ENCODE results near the gene LIPF. TPM values are rescaled to one million over a fixed set of nuclear protein-coding genes. Genes with fewer than 3 reads are reported as not detected.
A peak's percentile ranks its signal among the peaks of the same experiment; 100 is the strongest.
"Not testable (repeated sequence)": the region's sequence is repeated elsewhere in the genome, so short reads cannot be mapped to it uniquely, and the experiment has no call there.

LIPF gene
- total and polyA plus RNA-seq, 9 donors, result 0.16 to 0.79 TPM; not detected in 7

DNA sequence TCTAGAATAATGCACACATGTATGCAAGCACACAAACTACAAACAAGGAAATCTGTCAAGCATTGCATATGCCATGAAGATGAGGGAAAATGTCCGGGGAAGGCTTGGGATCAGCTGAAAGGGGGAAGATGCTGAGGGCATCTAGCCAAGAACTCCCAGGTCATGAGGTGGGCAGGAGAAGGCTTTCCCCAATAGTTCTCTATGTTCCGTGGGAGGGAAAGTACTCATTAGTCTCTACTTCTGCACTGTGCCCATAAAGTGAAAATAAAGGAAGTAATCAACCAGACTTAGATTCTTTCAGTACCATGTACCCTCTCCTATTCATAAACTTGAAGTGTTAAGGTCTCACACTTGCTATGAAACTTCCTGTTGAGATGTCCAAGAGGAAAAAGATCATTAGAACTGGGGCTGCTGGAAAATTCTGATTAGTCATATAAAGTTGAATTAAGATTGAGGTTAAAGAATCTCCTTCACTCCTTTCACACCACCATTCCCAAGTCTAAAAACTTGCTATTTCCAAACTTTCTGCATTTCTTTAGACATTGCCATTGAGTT lies 17.1 kb upstream of the LIPF start:
- Histone ChIP-seq H3K9me3 (replicated peaks; ENCODE audit: control insufficient read depth, low read depth, low read length) (no peaks in the 10 kb centered on the region), H3K4me3 (ENCODE audit: low read length) (no peak overlapping the region), H3K27ac (ENCODE audit: low read length) (no peak overlapping the region), H3K36me3 (ENCODE audit: control insufficient read depth, insufficient read depth, low read length) (no peaks in the 10 kb centered on the region), H3K4me1 (ENCODE audit: control insufficient read depth, insufficient read depth, low read length) (no peaks in the 10 kb centered on the region), H3K27me3 (ENCODE audit: control insufficient read depth, insufficient read depth, low read length) (no peaks in the 10 kb centered on the region)
- no peak for DNase-seq
- WGBS (ENCODE audit: insufficient coverage), result 80% methylated on average over 1 of the region's 2 CpGs

DNA sequence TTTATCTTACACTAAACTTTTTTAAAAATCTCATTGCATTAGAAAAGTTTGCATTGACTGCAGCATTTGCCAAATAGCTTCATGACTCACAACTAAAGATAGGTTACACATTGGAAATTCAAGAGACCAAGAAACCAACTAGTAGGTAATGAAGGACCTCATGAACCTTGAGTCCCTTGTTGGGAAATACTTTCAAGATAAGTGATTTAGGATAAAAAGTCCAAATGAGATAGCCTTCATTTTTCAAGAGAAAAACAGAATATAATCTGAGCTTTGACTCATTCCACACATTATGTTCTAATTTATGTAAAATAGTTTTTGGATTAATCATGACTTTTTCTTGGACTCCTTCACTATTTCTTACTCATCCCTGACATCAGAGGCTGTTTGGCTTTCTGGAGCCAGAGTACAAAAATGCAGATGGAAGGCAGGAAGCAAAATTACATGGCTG lies 13.1 kb upstream of the LIPF start:
- Histone ChIP-seq H3K27me3 (ENCODE audit: control insufficient read depth, insufficient read depth, low read length) (no peaks in the 10 kb centered on the region), H3K4me1 (ENCODE audit: control insufficient read depth, insufficient read depth, low read length) (no peaks in the 10 kb centered on the region), H3K4me3 (ENCODE audit: low read length) (no peak overlapping the region), H3K9me3 (replicated peaks; ENCODE audit: control insufficient read depth, low read depth, low read length) (no peaks in the 10 kb centered on the region), H3K27ac (ENCODE audit: low read length) (no peak overlapping the region), H3K36me3 (ENCODE audit: control insufficient read depth, insufficient read depth, low read length) (no peaks in the 10 kb centered on the region)
- peak; percentile 75 for DNase-seq

DNA sequence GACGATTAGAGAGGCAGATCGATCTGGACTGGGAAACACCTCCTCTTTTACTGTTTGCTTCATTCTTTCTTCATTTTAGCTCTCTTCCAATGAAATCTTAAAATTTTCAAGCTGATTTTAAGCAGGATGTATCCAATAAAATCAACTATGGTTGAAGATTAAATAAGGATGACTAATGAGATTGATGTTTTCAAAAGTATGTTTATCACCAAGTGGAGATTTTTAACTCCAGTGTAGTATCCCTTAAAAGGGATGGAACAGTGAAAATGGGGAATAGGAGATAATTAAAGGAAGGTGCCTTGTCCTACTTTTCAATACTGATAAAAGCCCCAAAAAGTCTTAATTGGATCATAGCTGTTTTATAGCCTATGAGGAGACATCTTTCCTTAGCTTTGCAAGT lies 11.6 kb upstream of the LIPF start:
- no CpG with 5 or more reads among the region's 2 CpGs for WGBS (ENCODE audit: insufficient coverage)
- Histone ChIP-seq H3K27me3 (ENCODE audit: control insufficient read depth, insufficient read depth, low read length) (no peaks in the 10 kb centered on the region), H3K9me3 (replicated peaks; ENCODE audit: control insufficient read depth, low read depth, low read length) (no peaks in the 10 kb centered on the region), H3K4me3 (ENCODE audit: low read length) (no peak overlapping the region), H3K27ac (ENCODE audit: low read length) (no peak overlapping the region), H3K4me1 (ENCODE audit: control insufficient read depth, insufficient read depth, low read length) (no peaks in the 10 kb centered on the region), H3K36me3 (ENCODE audit: control insufficient read depth, insufficient read depth, low read length) (no peaks in the 10 kb centered on the region)
- no peak for DNase-seq

DNA sequence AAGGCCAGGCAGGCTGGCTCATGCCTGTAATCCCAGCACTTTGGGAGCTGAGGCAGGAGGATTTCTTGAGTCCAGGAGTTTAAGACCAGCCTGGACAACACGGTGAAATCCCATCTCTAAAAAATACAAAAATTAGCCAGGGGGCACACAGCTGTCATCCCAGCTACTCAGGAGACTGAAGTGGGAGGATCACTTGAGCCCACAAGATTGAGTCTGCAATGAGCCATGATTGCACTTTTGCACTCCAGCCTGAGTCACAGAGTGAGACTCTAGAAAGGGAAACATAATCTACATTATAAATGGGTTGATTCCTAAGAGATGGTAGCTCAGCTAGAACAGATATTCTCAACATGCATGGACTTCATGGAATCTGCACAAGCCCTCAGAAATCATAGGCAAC lies 6.3 kb upstream of the LIPF start:
- Histone ChIP-seq H3K4me1 (ENCODE audit: control insufficient read depth, insufficient read depth, low read length) (no peaks in the 10 kb centered on the region), H3K4me3 (ENCODE audit: low read length) (no peak overlapping the region), H3K9me3 (replicated peaks; ENCODE audit: control insufficient read depth, low read depth, low read length) (no peaks in the 10 kb centered on the region), H3K27ac (ENCODE audit: low read length) (no peak overlapping the region), H3K27me3 (ENCODE audit: control insufficient read depth, insufficient read depth, low read length) (no peaks in the 10 kb centered on the region), H3K36me3 (ENCODE audit: control insufficient read depth, insufficient read depth, low read length) (no peaks in the 10 kb centered on the region)
- WGBS (ENCODE audit: insufficient coverage), result no CpG with 5 or more reads among the region's 1 CpG
- DNase-seq, result no peak

DNA sequence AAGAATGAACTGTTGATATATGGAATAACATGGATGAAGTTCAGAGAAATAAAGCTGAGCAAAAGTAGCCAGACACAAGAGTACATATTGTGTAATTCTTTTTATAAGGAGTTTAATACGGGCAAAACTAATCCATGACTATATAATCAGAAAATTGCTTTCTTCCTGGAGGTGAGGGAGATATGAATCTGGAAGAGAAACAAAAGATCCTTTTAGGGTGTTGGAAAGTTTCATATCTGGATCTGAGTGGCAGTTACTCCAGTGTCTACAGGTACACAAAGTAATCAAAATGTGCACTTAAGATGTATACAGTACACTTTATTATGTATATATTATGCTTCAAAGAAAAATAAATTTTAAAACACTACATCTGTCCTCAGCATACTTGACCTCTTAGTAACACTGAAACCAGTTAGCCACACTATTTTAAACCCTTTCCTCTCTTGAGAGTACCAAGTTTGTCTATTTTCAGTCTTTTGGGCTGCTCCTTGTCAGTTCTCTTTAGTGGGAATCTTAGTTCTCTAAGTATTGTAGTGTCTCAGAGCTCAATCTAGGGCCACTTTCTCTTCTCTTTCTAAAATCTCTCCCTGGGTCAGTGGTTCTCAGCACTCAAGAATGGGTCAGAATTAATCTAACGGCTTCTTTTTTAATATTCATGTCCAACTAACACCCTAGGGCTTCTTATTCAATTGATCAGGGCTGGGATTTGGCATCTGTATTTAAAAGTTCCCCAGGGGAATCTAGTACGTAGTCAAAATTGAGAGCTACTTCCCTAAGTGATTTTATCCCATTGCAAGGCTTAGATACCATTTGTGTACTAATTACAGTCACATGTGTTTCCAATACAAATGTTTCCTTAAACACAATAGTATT lies 4.3 kb upstream of the LIPF start:
- Histone ChIP-seq H3K4me1 (ENCODE audit: control insufficient read depth, insufficient read depth, low read length) (no peaks in the 10 kb centered on the region), H3K4me3 (ENCODE audit: low read length) (no peak overlapping the region), H3K27me3 (ENCODE audit: control insufficient read depth, insufficient read depth, low read length) (no peaks in the 10 kb centered on the region), H3K9me3 (replicated peaks; ENCODE audit: control insufficient read depth, low read depth, low read length) (no peaks in the 10 kb centered on the region), H3K36me3 (ENCODE audit: control insufficient read depth, insufficient read depth, low read length) (no peaks in the 10 kb centered on the region), H3K27ac (ENCODE audit: low read length) (peak overlapping the region; percentile 37)
- WGBS (ENCODE audit: insufficient coverage), result no CpG with 5 or more reads among the region's 3 CpGs
- DNase-seq, result peak; percentile 59

DNA sequence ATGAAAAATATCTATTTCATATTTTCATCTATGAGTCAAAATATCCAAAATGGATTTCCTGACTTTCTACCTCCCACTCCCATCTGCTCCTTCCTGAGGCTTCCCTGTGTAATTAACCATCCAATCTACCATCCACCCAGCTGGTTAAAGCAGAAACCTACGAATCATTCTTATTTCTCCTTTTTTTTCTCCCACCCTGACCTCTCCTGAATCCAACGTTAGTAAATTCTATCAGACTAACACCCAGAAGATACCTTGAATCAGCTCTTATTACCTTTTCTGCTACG lies 3.7 kb upstream of the LIPF start:
- no peaks in the 10 kb centered on the region for H3K27me3 ChIP-seq (ENCODE audit: control insufficient read depth, insufficient read depth, low read length)
- DNase-seq, result no peak
- no peak overlapping the region for H3K4me3 ChIP-seq (ENCODE audit: low read length)
- H3K4me1 ChIP-seq (ENCODE audit: control insufficient read depth, insufficient read depth, low read length), result no peaks in the 10 kb centered on the region
- WGBS (ENCODE audit: insufficient coverage), result 21% methylated on average over 3 of the region's 3 CpGs
- H3K9me3 ChIP-seq (replicated peaks; ENCODE audit: control insufficient read depth, low read depth, low read length), result no peaks in the 10 kb centered on the region
- no peak overlapping the region for H3K27ac ChIP-seq (ENCODE audit: low read length)
- H3K36me3 ChIP-seq (ENCODE audit: control insufficient read depth, insufficient read depth, low read length), result no peaks in the 10 kb centered on the region

DNA sequence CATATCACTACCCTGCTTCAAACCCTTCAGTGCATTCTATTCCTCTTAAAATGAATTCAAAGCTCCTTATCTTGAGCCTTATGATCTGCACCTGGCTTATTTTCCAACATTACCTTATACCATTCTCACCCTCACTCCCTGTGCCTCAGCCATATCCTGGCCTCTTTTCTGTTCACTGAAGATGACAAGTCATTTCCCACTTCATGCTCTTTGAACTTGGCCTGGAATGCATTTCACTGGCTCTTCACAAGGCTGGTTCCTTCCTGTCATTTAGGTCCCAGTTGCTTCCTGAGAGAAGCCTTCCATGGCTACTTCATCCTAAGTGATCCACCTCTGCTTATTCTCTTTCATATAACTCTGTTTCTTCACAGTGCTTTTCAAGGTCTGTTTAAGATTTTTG lies 3.2 kb upstream of the LIPF start:
- H3K27me3 ChIP-seq (ENCODE audit: control insufficient read depth, insufficient read depth, low read length), result no peaks in the 10 kb centered on the region
- DNase-seq, result no peak
- no peaks in the 10 kb centered on the region for H3K9me3 ChIP-seq (replicated peaks; ENCODE audit: control insufficient read depth, low read depth, low read length)
- H3K4me1 ChIP-seq (ENCODE audit: control insufficient read depth, insufficient read depth, low read length), result no peaks in the 10 kb centered on the region
- no peaks in the 10 kb centered on the region for H3K36me3 ChIP-seq (ENCODE audit: control insufficient read depth, insufficient read depth, low read length)
- H3K4me3 ChIP-seq (ENCODE audit: low read length), result no peak overlapping the region
- no peak overlapping the region for H3K27ac ChIP-seq (ENCODE audit: low read length)

DNA sequence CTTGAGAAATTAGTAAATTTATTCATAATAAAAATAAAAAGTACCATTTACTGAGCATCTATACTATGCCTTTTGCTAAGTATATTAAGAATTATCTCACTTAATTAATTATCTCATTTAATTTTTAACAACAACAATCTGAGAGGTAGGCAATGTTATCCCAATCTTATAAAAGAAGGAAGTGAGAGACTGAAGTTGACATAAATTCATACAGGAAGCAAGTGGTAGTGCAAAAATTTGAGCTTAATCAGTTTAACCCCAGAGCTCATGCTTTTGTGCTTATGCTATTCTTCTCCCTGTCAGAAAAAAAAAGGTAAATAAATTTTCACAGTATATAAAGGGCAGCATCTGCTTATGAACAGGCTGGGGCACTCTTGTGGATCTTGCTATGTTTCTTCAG lies 2.7 kb upstream of the LIPF start:
- Histone ChIP-seq H3K9me3 (replicated peaks; ENCODE audit: control insufficient read depth, low read depth, low read length) (no peaks in the 10 kb centered on the region), H3K4me3 (ENCODE audit: low read length) (no peak overlapping the region), H3K27ac (ENCODE audit: low read length) (no peak overlapping the region), H3K27me3 (ENCODE audit: control insufficient read depth, insufficient read depth, low read length) (no peaks in the 10 kb centered on the region), H3K36me3 (ENCODE audit: control insufficient read depth, insufficient read depth, low read length) (no peaks in the 10 kb centered on the region), H3K4me1 (ENCODE audit: control insufficient read depth, insufficient read depth, low read length) (no peaks in the 10 kb centered on the region)
- DNase-seq, result no peak

DNA sequence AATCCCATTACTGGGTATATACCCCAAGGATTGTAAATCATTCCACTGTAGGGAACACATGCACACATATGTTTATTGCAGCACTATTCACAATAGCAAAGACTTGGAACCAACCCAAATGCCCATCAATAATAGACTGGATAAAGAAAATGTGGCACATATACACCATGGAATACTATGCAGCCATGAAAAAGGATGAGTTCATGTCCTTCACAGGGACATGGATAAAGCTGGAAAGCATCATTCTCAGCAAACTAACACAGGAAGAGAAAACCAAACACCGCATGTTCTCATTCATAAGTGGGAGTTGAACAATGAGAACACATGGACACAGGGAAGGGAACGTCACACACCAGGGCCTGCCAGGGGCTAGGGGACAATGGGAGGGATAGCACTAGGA lies 1.1 kb upstream of the LIPF start:
- H3K27ac ChIP-seq (ENCODE audit: low read length); H3K9me3 ChIP-seq (replicated peaks; ENCODE audit: control insufficient read depth, low read depth, low read length); H3K4me1 ChIP-seq (ENCODE audit: control insufficient read depth, insufficient read depth, low read length); H3K27me3 ChIP-seq (ENCODE audit: control insufficient read depth, insufficient read depth, low read length); H3K4me3 ChIP-seq (ENCODE audit: low read length); H3K36me3 ChIP-seq (ENCODE audit: control insufficient read depth, insufficient read depth, low read length); DNase-seq: not testable (repeated sequence)
- WGBS (ENCODE audit: insufficient coverage), result 89% methylated on average over 1 of the region's 2 CpGs

DNA sequence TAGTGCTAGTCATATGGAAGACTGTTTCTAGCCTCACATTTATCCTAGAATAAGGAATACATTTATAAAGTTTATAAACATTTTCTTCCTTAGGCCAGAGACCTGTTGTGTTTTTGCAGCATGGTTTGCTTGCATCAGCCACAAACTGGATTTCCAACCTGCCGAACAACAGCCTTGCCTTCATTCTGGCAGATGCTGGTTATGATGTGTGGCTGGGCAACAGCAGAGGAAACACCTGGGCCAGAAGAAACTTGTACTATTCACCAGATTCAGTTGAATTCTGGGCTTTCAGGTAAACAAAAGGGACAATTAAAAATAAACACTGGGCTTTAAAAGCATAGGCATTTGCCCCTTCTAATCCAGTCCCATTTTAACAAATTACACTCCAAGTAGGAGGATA lies 4.2 kb downstream of the LIPF start:
- no peaks in the 10 kb centered on the region for H3K9me3 ChIP-seq (replicated peaks; ENCODE audit: control insufficient read depth, low read depth, low read length)
- no peak overlapping the region for H3K4me3 ChIP-seq (ENCODE audit: low read length)
- H3K4me1 ChIP-seq (ENCODE audit: control insufficient read depth, insufficient read depth, low read length), result no peaks in the 10 kb centered on the region
- H3K27ac ChIP-seq (ENCODE audit: low read length), result no peak overlapping the region
- no CpG with 5 or more reads among the region's 1 CpG for WGBS (ENCODE audit: insufficient coverage)
- H3K36me3 ChIP-seq (ENCODE audit: control insufficient read depth, insufficient read depth, low read length), result no peaks in the 10 kb centered on the region
- no peak for DNase-seq
- no peaks in the 10 kb centered on the region for H3K27me3 ChIP-seq (ENCODE audit: control insufficient read depth, insufficient read depth, low read length)

DNA sequence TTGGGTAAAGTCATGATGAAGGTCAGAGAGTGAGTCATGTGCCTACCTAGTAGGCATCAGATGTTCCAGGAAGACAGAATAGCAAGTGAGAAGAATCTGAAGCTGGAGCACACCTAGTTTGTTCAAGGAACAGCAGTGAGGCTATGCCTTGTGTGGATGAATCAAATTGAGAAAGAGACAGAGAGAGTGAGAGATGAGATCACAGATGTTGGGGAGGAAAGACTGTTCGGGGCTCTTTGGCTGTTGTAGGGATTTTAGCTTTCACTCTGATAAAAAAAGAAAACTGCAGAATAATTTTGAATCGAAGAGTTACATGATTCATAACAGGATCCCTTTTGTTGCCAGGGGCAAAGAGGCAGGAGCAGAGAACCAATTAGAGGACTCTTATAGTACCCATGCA lies 6.3 kb downstream of the LIPF start:
- Histone ChIP-seq H3K36me3 (ENCODE audit: control insufficient read depth, insufficient read depth, low read length) (no peaks in the 10 kb centered on the region), H3K4me1 (ENCODE audit: control insufficient read depth, insufficient read depth, low read length) (no peaks in the 10 kb centered on the region), H3K4me3 (ENCODE audit: low read length) (no peak overlapping the region), H3K9me3 (replicated peaks; ENCODE audit: control insufficient read depth, low read depth, low read length) (no peaks in the 10 kb centered on the region), H3K27me3 (ENCODE audit: control insufficient read depth, insufficient read depth, low read length) (no peaks in the 10 kb centered on the region), H3K27ac (ENCODE audit: low read length) (no peak overlapping the region)
- 73% methylated on average over 2 of the region's 2 CpGs for whole genome bisulfite sequencing (ENCODE audit: insufficient coverage)
- no peak for DNase-seq
